22Rv1 (cell line): ENCODE measurements around the gene GFER.
A peak's percentile ranks its signal among the peaks of the same experiment; 100 is the strongest.

Experiments
- H3K27ac ChIP-seq: fragments of 450-650 bp; 2 replicates; pipeline ENCODE4 v1.5.1; 2017
- CTCF ChIP-seq: fragments of 450-650 bp; IDR thresholded peaks from 2 replicates; pipeline ENCODE4 v1.5.1; 2017; ENCODE audit warnings: mild to moderate bottlenecking
- ZFX ChIP-seq: fragments of 450-650 bp; IDR thresholded peaks from 2 replicates; pipeline ENCODE4 v1.6.1; 2017; ENCODE audit warnings: antibody characterized with exemption, borderline replicate concordance

The GFER gene

GRCh38 chr16:1980030-1980769 lies 3.8 kb upstream of the GFER start:
- no peak for TF ChIP-seq ZFX
- no peak for TF ChIP-seq CTCF
- H3K27ac ChIP-seq, result peak overlapping the region; percentile 96

DNA sequence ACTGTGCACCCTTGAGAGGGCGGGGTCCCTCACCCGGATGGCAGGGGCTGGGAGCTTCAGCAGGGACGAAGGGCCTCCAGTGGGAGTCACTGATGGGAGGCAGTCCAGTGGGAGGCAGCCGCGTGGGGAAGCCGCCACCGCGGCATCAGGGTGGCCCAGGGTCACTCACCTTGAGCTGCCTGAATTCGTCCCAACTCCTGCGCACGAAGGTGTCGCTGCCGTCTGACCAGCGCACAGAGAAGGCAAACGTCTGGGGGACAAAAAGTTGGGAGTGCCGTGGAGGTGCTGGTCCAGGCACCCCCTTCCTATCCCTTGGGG lies 3.3 kb upstream of the GFER start:
- peak overlapping the region; percentile 96 for H3K27ac ChIP-seq
- TF ChIP-seq CTCF (no peak), ZFX (no peak)

DNA sequence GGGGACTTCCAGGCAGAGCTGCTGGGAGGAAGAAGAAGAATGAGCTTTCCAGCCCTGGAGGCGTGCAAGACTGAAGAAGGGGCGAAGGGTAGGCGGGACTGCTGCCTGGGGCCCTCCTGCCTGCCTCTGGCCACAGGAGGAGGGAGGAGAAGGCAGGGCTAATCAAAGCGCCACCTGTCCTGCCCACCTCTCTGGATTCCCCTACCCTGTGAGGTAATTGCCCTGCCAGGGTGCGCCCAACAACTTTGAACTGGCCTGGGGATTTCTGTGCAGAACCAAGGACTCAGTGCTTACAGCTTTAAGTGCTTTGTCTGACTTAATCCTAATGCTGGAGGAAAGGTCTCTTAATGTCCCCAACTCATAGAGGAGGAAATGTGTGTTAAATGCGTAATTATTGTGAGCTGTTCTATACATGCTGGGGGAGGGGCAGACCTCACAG lies 2.6 kb upstream of the GFER start, which contains the start of gene NOXO1:
NOXO1 (minus strand) TSS at position 72 of the 439 bp plus-strand sequence. CDS start 290 bp downstream, outside the sequence.
- peak within 1 kb of the TSS; percentile 96 for H3K27ac ChIP-seq
- TF ChIP-seq ZFX (no peak), CTCF (no peak)

GRCh38 chr16:1982013-1982433 lies 2.0 kb upstream of the GFER start:
- no peak for TF ChIP-seq CTCF
- peak overlapping the region; percentile 96 for H3K27ac ChIP-seq

- peak overlapping the region; percentile 96 for H3K27ac ChIP-seq
- TF ChIP-seq CTCF (no peak), ZFX (no peak)
Measured at GRCh38 chr16:1982991-1983543, 926 bp upstream of the GFER start.

DNA sequence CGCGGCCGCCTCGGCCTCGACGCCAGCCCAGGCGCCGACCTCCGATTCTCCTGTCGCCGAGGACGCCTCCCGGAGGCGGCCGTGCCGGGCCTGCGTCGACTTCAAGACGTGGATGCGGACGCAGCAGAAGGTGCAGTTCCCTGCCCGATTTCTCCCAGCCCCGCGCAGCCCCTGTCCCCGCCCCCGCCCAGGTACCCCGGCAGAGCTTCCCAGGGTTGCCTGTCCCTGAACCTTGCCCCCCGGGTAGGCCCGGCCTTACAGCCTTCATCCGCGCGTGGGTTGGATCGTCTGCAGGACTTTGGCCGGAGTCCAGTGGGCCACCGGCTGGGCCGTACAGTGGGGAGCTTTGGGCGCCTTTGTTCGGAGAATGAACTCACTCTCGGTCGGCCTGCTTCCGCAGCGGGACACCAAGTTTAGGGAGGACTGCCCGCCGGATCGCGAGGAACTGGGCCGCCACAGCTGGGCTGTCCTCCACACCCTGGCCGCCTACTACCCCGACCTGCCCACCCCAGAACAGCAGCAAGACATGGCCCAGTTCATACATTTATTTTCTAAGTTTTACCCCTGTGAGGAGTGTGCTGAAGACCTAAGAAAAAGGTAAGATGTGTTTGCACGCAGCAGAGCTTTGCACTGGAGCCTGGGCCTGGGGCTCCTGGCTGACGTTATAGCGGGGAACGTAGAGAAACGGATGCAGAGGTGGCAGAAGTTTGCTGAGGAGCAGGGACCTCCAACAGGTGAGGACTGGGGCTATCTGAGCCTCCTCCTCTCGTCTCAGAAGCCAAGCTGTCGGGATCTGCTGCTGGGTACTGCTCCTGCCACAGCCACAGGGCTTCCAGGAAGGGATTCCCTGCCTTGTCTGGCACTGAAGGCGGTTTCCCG lies 593 bp downstream of the GFER start:
- H3K27ac ChIP-seq, result peak overlapping the region; percentile 96
- no peak for TF ChIP-seq CTCF
- TF ChIP-seq ZFX, result no peak
